H1 (cell line): ENCODE data around the gene LILRB3.
"Not testable (repeated sequence)": the region's sequence is repeated elsewhere in the genome, so short reads cannot be mapped to it uniquely, and the experiment has no call there.

ENCODE experiments used
- CTCF ChIP-seq, 3 experiments: IDR thresholded peaks; 1 replicate in 2 of 3; 2 replicates in 1 of 3; pipeline versions ENCODE4 v1.5.1 to v1.6.1; 2011; ENCODE audit warnings: low read length in 3 of 3, mild to moderate bottlenecking in 3 of 3, inconsistent platforms in 2 of 3, low read depth in 1 of 3, moderate library complexity in 1 of 3; ENCODE audit not compliant: insufficient read depth in 1 of 3; ENCODE audit errors: control extremely low read depth in 1 of 3
- EP300 ChIP-seq, 2 experiments: IDR thresholded peaks; 1 replicate in 1 of 2; 2 replicates in 1 of 2; pipeline ENCODE4 v1.6.1; 2011 to 2012; ENCODE audit warnings: low read depth in 2 of 2, low read length in 2 of 2, mild to moderate bottlenecking in 2 of 2, borderline replicate concordance in 1 of 2, inconsistent platforms in 1 of 2, moderate library complexity in 1 of 2
- GTF2F1 ChIP-seq: IDR thresholded peaks from 2 replicates; pipeline ENCODE4 v1.6.1; 2012; ENCODE audit warnings: low read depth, low read length, improper control_type of control experiment, borderline replicate concordance
- HDAC6 ChIP-seq: IDR thresholded peaks from one replicate; pipeline ENCODE4 v1.7.1; 2012; ENCODE audit warnings: low read depth, mild to moderate bottlenecking, inconsistent platforms, low read length, moderate library complexity
- JUN ChIP-seq: IDR thresholded peaks from 2 replicates; pipeline ENCODE4 v1.6.1; 2011; ENCODE audit warnings: low read depth, mild to moderate bottlenecking, improper control_type of control experiment, low read length
- POLR2A ChIP-seq, 2 experiments: IDR thresholded peaks; 1 replicate in 1 of 2; 2 replicates in 1 of 2; pipeline ENCODE4 v1.6.1; 2011; ENCODE audit warnings: low read depth in 2 of 2, low read length in 2 of 2, mild to moderate bottlenecking in 2 of 2; ENCODE audit errors: control extremely low read depth in 1 of 2
- SIN3A ChIP-seq, 2 experiments: IDR thresholded peaks in 1 of 2; conservative IDR thresholded peaks in 1 of 2; 2 replicates each; pipeline ENCODE4 v1.6.1; 2011 to 2012; ENCODE audit warnings: low read length in 2 of 2, improper control_type of control experiment in 1 of 2, low read depth in 1 of 2, mild to moderate bottlenecking in 1 of 2
- TAF1 ChIP-seq: IDR thresholded peaks from 2 replicates; pipeline ENCODE4 v1.6.1; 2011; ENCODE audit warnings: mild to moderate bottlenecking, low read depth, low read length
- YY1 ChIP-seq: IDR thresholded peaks from 2 replicates; pipeline ENCODE4 v1.6.1; 2011; ENCODE audit warnings: low read depth, mild to moderate bottlenecking, low read length
- ZNF274 ChIP-seq: IDR thresholded peaks from 2 replicates; pipeline ENCODE4 v1.7.0; 2012; ENCODE audit warnings: low read length, borderline replicate concordance; ENCODE audit errors: extremely low read depth

- not testable (repeated sequence) for TF ChIP-seq HDAC6; CTCF (IDR thresholded peaks at IDR 0.05; ENCODE audit: control extremely low read depth in 1 of 3, insufficient read depth in 1 of 3, low read depth in 1 of 3, low read length in 3 of 3); TAF1; JUN; EP300 (IDR thresholded peaks at IDR 0.05; ENCODE audit: borderline replicate concordance in 1 of 2, low read depth in 2 of 2, low read length in 2 of 2); POLR2A (IDR thresholded peaks at IDR 0.05; ENCODE audit: control extremely low read depth in 1 of 2, low read depth in 2 of 2, low read length in 2 of 2); SIN3A (conservative IDR thresholded peaks at IDR 0.05 in 1 of 2, IDR thresholded peaks at IDR 0.05 in 1 of 2; ENCODE audit: low read depth in 1 of 2, low read length in 2 of 2); ZNF274; GTF2F1; YY1
These were observed 40.9 kb downstream of the LILRB3 start for GRCh38 chr19:54181894-54182293.
